WTC11 (cell line): ENCODE results near the gene FZD2. TPM values are rescaled to one million over a fixed set of nuclear protein-coding genes. Genes with fewer than 3 reads are reported as not detected.
"Not testable (repeated sequence)": the region's sequence is repeated elsewhere in the genome, so short reads cannot be mapped to it uniquely, and the experiment has no call there.

Experiments used
- ATAC-seq: fragments of 200-7000 bp; cut with Tn5 transposase; 2 replicates; pipeline ENCODE4 v1.10.0; 2021; ENCODE audit warnings: mild to moderate bottlenecking, moderate library complexity
- CTCF ChIA-PET: fragments of 300-600 bp; sonication (Branson Sonifier 250); formaldehyde crosslinking; loops from one replicate; lab custom pipeline; 2021; ENCODE audit warnings: antibody characterized with exemption; lab: Charles Lee
- POLR2A ChIA-PET: fragments of 350-600 bp; sonication (Branson Sonifier 250); formaldehyde crosslinking; loops from one replicate; lab custom pipeline; 2021; ENCODE audit warnings: antibody characterized with exemption; lab: Charles Lee
- DNase-seq: peaks from one replicate; pipeline ENCODE4 v3.0.0; 2021; ENCODE audit warnings: low spot score
- H3K27ac Mint-ChIP-seq: 2 replicates; pipeline ENCODE4 v1.8.0; 2021; ENCODE audit warnings: mixed read lengths
- H3K27me3 Mint-ChIP-seq: 2 replicates; pipeline ENCODE4 v1.8.0; 2021; ENCODE audit warnings: low read depth, mild to moderate bottlenecking, moderate library complexity, mixed read lengths
- H3K36me3 Mint-ChIP-seq: 2 replicates; pipeline ENCODE4 v1.8.0; 2021; ENCODE audit warnings: mixed read lengths
- H3K4me1 Mint-ChIP-seq: 2 replicates; pipeline ENCODE4 v1.8.0; 2022; ENCODE audit warnings: mixed read lengths
- H3K4me3 Mint-ChIP-seq: 2 replicates; pipeline ENCODE4 v1.8.0; 2021; ENCODE audit warnings: mild to moderate bottlenecking, moderate library complexity, mixed read lengths
- H3K9me3 Mint-ChIP-seq: 2 replicates; pipeline ENCODE4 v1.8.0; 2021; ENCODE audit warnings: mixed read lengths
- CDX4 ChIP-seq: fragments of 250-450 bp; sonication (Bioruptor Pico); IDR thresholded peaks from 2 replicates; pipeline ENCODE4 v1.9.0; 2021; ENCODE audit warnings: moderate library complexity, mild to moderate bottlenecking, inconsistent platforms, borderline replicate concordance
- CREB1 ChIP-seq: sonication (generic); formaldehyde crosslinking; IDR thresholded peaks from 2 replicates; pipeline ENCODE4 v1.8.0; 2023; ENCODE audit warnings: mild to moderate bottlenecking, missing genetic modification reagents
- CTCF ChIP-seq: fragments of 200-600 bp; IDR thresholded peaks from 2 replicates; pipeline ENCODE4 v1.8.0; 2022; ENCODE audit warnings: antibody characterized with exemption
- EMX1 ChIP-seq: fragments of 250-450 bp; sonication (Bioruptor Pico); IDR thresholded peaks from 2 replicates; pipeline ENCODE4 v1.8.0; 2021; ENCODE audit warnings: mild to moderate bottlenecking
- ERG ChIP-seq: fragments of 250-450 bp; sonication (Bioruptor Pico); IDR thresholded peaks from 2 replicates; pipeline ENCODE4 v1.8.0; 2021; ENCODE audit warnings: mild to moderate bottlenecking
- ESRRA ChIP-seq: sonication (generic); formaldehyde crosslinking; IDR thresholded peaks from 2 replicates; pipeline ENCODE4 v1.8.1; 2022; ENCODE audit warnings: mild to moderate bottlenecking, missing genetic modification reagents, borderline replicate concordance
- ETV6 ChIP-seq: sonication (generic); formaldehyde crosslinking; IDR thresholded peaks from 2 replicates; pipeline ENCODE4 v1.8.1; 2022; ENCODE audit warnings: mild to moderate bottlenecking, missing genetic modification reagents
- FOXJ3 ChIP-seq: sonication (generic); formaldehyde crosslinking; IDR thresholded peaks from 2 replicates; pipeline ENCODE4 v1.9.0; 2021; ENCODE audit warnings: missing genetic modification reagents, mild to moderate bottlenecking, borderline replicate concordance
- MYBL2 ChIP-seq: sonication (generic); formaldehyde crosslinking; IDR thresholded peaks from 2 replicates; pipeline ENCODE4 v1.8.1; 2023; ENCODE audit warnings: mild to moderate bottlenecking, moderate library complexity, missing genetic modification reagents
- NFYB ChIP-seq: sonication (generic); formaldehyde crosslinking; conservative IDR thresholded peaks from 2 replicates; pipeline ENCODE4 v1.8.0; 2022; ENCODE audit warnings: low read depth, missing genetic modification reagents
- NR2C2 ChIP-seq: sonication (generic); formaldehyde crosslinking; IDR thresholded peaks from 2 replicates; pipeline ENCODE4 v1.8.0; 2022; ENCODE audit warnings: mild to moderate bottlenecking, missing genetic modification reagents
- SMAD4 ChIP-seq: sonication (generic); formaldehyde crosslinking; IDR thresholded peaks from 2 replicates; pipeline ENCODE4 v1.8.0; 2022; ENCODE audit warnings: mild to moderate bottlenecking, missing genetic modification reagents
- TEAD4 ChIP-seq: sonication (generic); formaldehyde crosslinking; IDR thresholded peaks from 2 replicates; pipeline ENCODE4 v1.8.0; 2022; ENCODE audit warnings: mild to moderate bottlenecking, missing genetic modification reagents
- TP53 ChIP-seq: sonication (generic); formaldehyde crosslinking; IDR thresholded peaks from 2 replicates; pipeline ENCODE4 v1.8.1; 2023; ENCODE audit warnings: mild to moderate bottlenecking, missing genetic modification reagents
- USF1 ChIP-seq: sonication (generic); formaldehyde crosslinking; IDR thresholded peaks from 2 replicates; pipeline ENCODE4 v1.8.0; 2022; ENCODE audit warnings: mild to moderate bottlenecking, missing genetic modification reagents
- USF2 ChIP-seq: sonication (generic); formaldehyde crosslinking; IDR thresholded peaks from 2 replicates; pipeline ENCODE4 v1.8.1; 2023; ENCODE audit warnings: mild to moderate bottlenecking, missing genetic modification reagents, moderate library complexity
- ZBTB21 ChIP-seq: sonication (generic); formaldehyde crosslinking; IDR thresholded peaks from 2 replicates; pipeline ENCODE4 v1.8.1; 2023; ENCODE audit warnings: mild to moderate bottlenecking, missing genetic modification reagents, borderline replicate concordance
- ZNF423 ChIP-seq: fragments of 250-450 bp; sonication (Bioruptor Pico); IDR thresholded peaks from 2 replicates; pipeline ENCODE4 v2.1.2; 2022; ENCODE audit warnings: mild to moderate bottlenecking, moderate library complexity
- ZNF425 ChIP-seq: fragments of 250-450 bp; sonication (Bioruptor Pico); conservative IDR thresholded peaks from 2 replicates; pipeline ENCODE4 v1.9.0; 2021; ENCODE audit warnings: mild to moderate bottlenecking
- total RNA-seq: library from RNA; stranded (reverse); gene quantifications from 3 replicates; pipeline ENCODE4 v1.2.3, GENCODE V29; 2021

FZD2 gene
- total RNA-seq, 1 experiment from 2014 or later, result 42.8 TPM

GRCh38 chr17:44589316-44590071 is 32.2 kb downstream of the FZD2 start:
- POLR2A ChIA-PET, result no interaction called here
- no peak for ATAC-seq
- H3K9me3 Mint-ChIP-seq, result no peaks in the 10 kb centered on the region
- H3K4me3 Mint-ChIP-seq, result no peak overlapping the region
- peaks cover 9% of the 10 kb centered on the region for H3K4me1 Mint-ChIP-seq
- no peak overlapping the region for H3K27ac Mint-ChIP-seq
- no peak for DNase-seq
- CTCF ChIA-PET, result no interaction called here
- no peaks in the 10 kb centered on the region for H3K36me3 Mint-ChIP-seq
- no peaks in the 10 kb centered on the region; the same call in 1 of the 2 replicates for H3K27me3 Mint-ChIP-seq
- TF ChIP-seq FOXJ3 (no peak), USF2 (CRISPR knock-in tag) (no peak), USF1 (CRISPR knock-in tag) (no peak), SMAD4 (CRISPR knock-in tag) (no peak), CTCF (no peak), CDX4 (CRISPR knock-in tag) (no peak), EMX1 (CRISPR knock-in tag) (no peak), CREB1 (CRISPR knock-in tag) (no peak), ERG (no peak), ZBTB21 (CRISPR knock-in tag) (no peak), ZNF423 (CRISPR knock-in tag) (no peak), TEAD4 (CRISPR knock-in tag) (no peak), MYBL2 (CRISPR knock-in tag) (no peak), ESRRA (CRISPR knock-in tag) (no peak), ETV6 (no peak), NFYB (CRISPR knock-in tag) (no peak), NR2C2 (no peak), TP53 (CRISPR knock-in tag) (no peak), ZNF425 (CRISPR knock-in tag) (no peak)

GRCh38 chr17:44590072-44590462 is 32.8 kb downstream of the FZD2 start:
- H3K27me3 Mint-ChIP-seq, POLR2A ChIA-PET, H3K4me3 Mint-ChIP-seq, H3K36me3 Mint-ChIP-seq, ATAC-seq, H3K9me3 Mint-ChIP-seq, CTCF ChIA-PET, DNase-seq, H3K4me1 Mint-ChIP-seq, H3K27ac Mint-ChIP-seq: not testable (repeated sequence)

GRCh38 chr17:44590762-44591161 is 33.5 kb downstream of the FZD2 start:
- H3K9me3 Mint-ChIP-seq, ATAC-seq, CTCF ChIA-PET, H3K4me1 Mint-ChIP-seq, H3K4me3 Mint-ChIP-seq, H3K36me3 Mint-ChIP-seq, H3K27me3 Mint-ChIP-seq, DNase-seq, H3K27ac Mint-ChIP-seq, POLR2A ChIA-PET: not testable (repeated sequence)
